Ishikawa (cell line): ENCODE data around the gene CEBPE.

Experiments
- CEBPB ChIP-seq: IDR thresholded peaks from 2 replicates; pipeline ENCODE4 v1.6.1; 2012
- CREB1 ChIP-seq: IDR thresholded peaks from 2 replicates; pipeline ENCODE4 v1.6.1; 2012; ENCODE audit warnings: low read depth
- EGR1 ChIP-seq: IDR thresholded peaks from 2 replicates; pipeline ENCODE4 v1.6.1; 2012
- EP300 ChIP-seq: IDR thresholded peaks from 2 replicates; pipeline ENCODE4 v1.6.1; 2012; ENCODE audit warnings: borderline replicate concordance
- FOXM1 ChIP-seq: IDR thresholded peaks from 2 replicates; pipeline ENCODE4 v1.6.1; 2012; ENCODE audit warnings: low read depth, borderline replicate concordance
- MAX ChIP-seq: IDR thresholded peaks from 2 replicates; pipeline ENCODE4 v1.6.1; 2012
- NFIC ChIP-seq: IDR thresholded peaks from 2 replicates; pipeline ENCODE4 v1.6.1; 2012
- RAD21 ChIP-seq: IDR thresholded peaks from 2 replicates; pipeline ENCODE4 v1.6.1; 2012; ENCODE audit warnings: low read depth
- REST ChIP-seq: IDR thresholded peaks from 2 replicates; pipeline ENCODE4 v1.6.1; 2012; ENCODE audit warnings: low read depth, mild to moderate bottlenecking
- TAF1 ChIP-seq: IDR thresholded peaks from 2 replicates; pipeline ENCODE4 v1.6.1; 2012; ENCODE audit warnings: low read depth, mild to moderate bottlenecking
- TCF12 ChIP-seq: IDR thresholded peaks from 2 replicates; pipeline ENCODE4 v1.6.1; 2012; ENCODE audit warnings: low read depth
- TEAD4 ChIP-seq: IDR thresholded peaks from 2 replicates; pipeline ENCODE4 v1.6.1; 2012
- USF1 ChIP-seq: IDR thresholded peaks from 2 replicates; pipeline ENCODE4 v1.6.1; 2012
- YY1 ChIP-seq: IDR thresholded peaks from 2 replicates; pipeline ENCODE4 v1.6.1; 2012; ENCODE audit warnings: low read depth
- ZBTB7A ChIP-seq: IDR thresholded peaks from 2 replicates; pipeline ENCODE4 v1.6.1; 2012; ENCODE audit warnings: low read depth

Gene CEBPE

GRCh38 chr14:23147676-23148075, 28.6 kb upstream of the CEBPE start:
- TF ChIP-seq USF1 (no peak), TAF1 (no peak), MAX (no peak), CREB1 (no peak), REST (no peak)

- TF ChIP-seq CEBPB (no peak), TAF1 (no peak), TCF12 (no peak), YY1 (no peak), RAD21 (no peak), FOXM1 (no peak), REST (no peak), CREB1 (no peak), EGR1 (no peak), ZBTB7A (no peak), EP300 (no peak), NFIC (no peak), TEAD4 (no peak), MAX (no peak), USF1 (no peak)
Measured at GRCh38 chr14:23146980-23147379, 27.9 kb upstream of the CEBPE start.

- 0 out of 2 replicates have a peak, but pooled peaks have one; percentile 23 for TF ChIP-seq REST
- no peak for TF ChIP-seq USF1
- no peak for TF ChIP-seq EP300
- no peak for TF ChIP-seq ZBTB7A
Measured at GRCh38 chr14:23146351-23146910, 27.4 kb upstream of the CEBPE start.

- TF ChIP-seq CEBPB: no peak
- no peak for TF ChIP-seq NFIC
- no peak for TF ChIP-seq TCF12
- no peak for TF ChIP-seq FOXM1
- TF ChIP-seq USF1: no peak
- TF ChIP-seq TAF1: no peak
- TF ChIP-seq ZBTB7A: no peak
- no peak for TF ChIP-seq YY1
- TF ChIP-seq REST: no peak
Measured at GRCh38 chr14:23145794-23146350, 26.8 kb upstream of the CEBPE start.
